GM12874 (cell line): ENCODE measurements around the gene OR52N5.

ENCODE experiments used
- CTCF ChIP-seq: IDR thresholded peaks from 2 replicates; pipeline ENCODE4 v1.5.1; 2011; ENCODE audit warnings: low read depth, mild to moderate bottlenecking, control low read depth, low read length, moderate library complexity; ENCODE audit not compliant: insufficient read depth

The OR52N5 gene

GRCh38 chr11:5738431-5738830 is 44.7 kb downstream of the OR52N5 start:
- TF ChIP-seq CTCF: no peak

GRCh38 chr11:5737670-5738392 is 45.3 kb downstream of the OR52N5 start:
- TF ChIP-seq CTCF: no peak

- TF ChIP-seq CTCF: no peak
Measured at GRCh38 chr11:5737091-5737490, 46.1 kb downstream of the OR52N5 start.

- TF ChIP-seq CTCF: no peak
Measured at GRCh38 chr11:5736396-5736795, 46.8 kb downstream of the OR52N5 start, which contains the start of gene OR56B1. TSS of gene OR56B1 (plus strand) at chr11:5736448. CDS start at chr11:5736517, 69 bp downstream.

- no peak for TF ChIP-seq CTCF
Measured at GRCh38 chr11:5727691-5728090, 55.5 kb downstream of the OR52N5 start.

- no peak for TF ChIP-seq CTCF
Measured at GRCh38 chr11:5726351-5726750, 56.8 kb downstream of the OR52N5 start.
